Measurements from ENCODE around the gene HES4. TPM values are rescaled to one million over a fixed set of nuclear protein-coding genes. Genes with fewer than 3 reads are reported as not detected.

HES4 gene
- total and polyA plus RNA-seq, 3 experiments from 2014 or later: 0.24 to 0.62 TPM; not detected in 1

DNA sequence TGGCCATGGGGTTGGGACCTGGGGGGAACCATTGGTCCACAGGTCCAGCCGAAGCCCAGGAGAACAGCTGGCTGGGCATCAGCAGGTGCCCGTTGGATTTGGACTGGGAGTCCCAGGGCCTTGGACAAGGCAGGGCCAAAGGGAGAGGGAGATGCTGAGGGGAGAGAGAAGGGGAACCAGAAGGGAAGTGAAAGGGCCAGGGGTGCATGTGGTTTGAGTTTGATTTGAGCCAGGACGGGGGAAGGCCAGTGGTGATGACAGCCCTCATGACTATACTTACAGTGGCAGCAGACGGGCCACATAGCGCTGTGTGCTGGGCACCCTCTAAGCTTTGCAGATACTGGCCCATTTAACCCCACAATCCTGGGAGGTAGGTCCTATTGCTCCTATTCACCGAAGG is 38.8 kb upstream of the HES4 start:
- ChIA-PET CTCF (interaction anchor here (1.6 kb wide), 1 partner anchor 25 kb away, joined by 5 read pairs; no protein-coding TSS in a partner anchor), POLR2A (interaction anchor here (0.6 kb wide), 1 partner anchor 96 kb away, joined by 7 read pairs; no protein-coding TSS in a partner anchor)
- H3K27me3 Mint-ChIP-seq: peaks cover 11 to 33% of the 10 kb centered on the region in 2 donors
- Histone ChIP-seq H3K4me1 (ENCODE audit: insufficient read depth, low read length) (peaks cover 17% of the 10 kb centered on the region), H3K36me3 (ENCODE audit: insufficient read depth, low read length) (no peaks in the 10 kb centered on the region), H3K4me3 (ENCODE audit: low read length) (no peak overlapping the region), H3K27me3 (ENCODE audit: insufficient read depth, low read length, poor library complexity, severe bottlenecking) (peaks cover 12% of the 10 kb centered on the region), H3K9me3 (ENCODE audit: low read length) (no peaks in the 10 kb centered on the region), H3K27ac (ENCODE audit: low read depth, low read length) (no peak overlapping the region)
- H3K36me3 Mint-ChIP-seq: no peaks in the 10 kb centered on the region
- H3K4me3 Mint-ChIP-seq: peak overlapping the region in 3 of 7 donors; percentile 8 to 87 (median 28)
- peaks cover 6 to 20% (median 10%) of the 10 kb centered on the region in 3 donors for H3K4me1 Mint-ChIP-seq
- peaks cover 0 to 2% (median 0%) of the 10 kb centered on the region in 5 donors for H3K9me3 Mint-ChIP-seq
- no peak for DNase-seq
- H3K27ac Mint-ChIP-seq: no peak overlapping the region

DNA sequence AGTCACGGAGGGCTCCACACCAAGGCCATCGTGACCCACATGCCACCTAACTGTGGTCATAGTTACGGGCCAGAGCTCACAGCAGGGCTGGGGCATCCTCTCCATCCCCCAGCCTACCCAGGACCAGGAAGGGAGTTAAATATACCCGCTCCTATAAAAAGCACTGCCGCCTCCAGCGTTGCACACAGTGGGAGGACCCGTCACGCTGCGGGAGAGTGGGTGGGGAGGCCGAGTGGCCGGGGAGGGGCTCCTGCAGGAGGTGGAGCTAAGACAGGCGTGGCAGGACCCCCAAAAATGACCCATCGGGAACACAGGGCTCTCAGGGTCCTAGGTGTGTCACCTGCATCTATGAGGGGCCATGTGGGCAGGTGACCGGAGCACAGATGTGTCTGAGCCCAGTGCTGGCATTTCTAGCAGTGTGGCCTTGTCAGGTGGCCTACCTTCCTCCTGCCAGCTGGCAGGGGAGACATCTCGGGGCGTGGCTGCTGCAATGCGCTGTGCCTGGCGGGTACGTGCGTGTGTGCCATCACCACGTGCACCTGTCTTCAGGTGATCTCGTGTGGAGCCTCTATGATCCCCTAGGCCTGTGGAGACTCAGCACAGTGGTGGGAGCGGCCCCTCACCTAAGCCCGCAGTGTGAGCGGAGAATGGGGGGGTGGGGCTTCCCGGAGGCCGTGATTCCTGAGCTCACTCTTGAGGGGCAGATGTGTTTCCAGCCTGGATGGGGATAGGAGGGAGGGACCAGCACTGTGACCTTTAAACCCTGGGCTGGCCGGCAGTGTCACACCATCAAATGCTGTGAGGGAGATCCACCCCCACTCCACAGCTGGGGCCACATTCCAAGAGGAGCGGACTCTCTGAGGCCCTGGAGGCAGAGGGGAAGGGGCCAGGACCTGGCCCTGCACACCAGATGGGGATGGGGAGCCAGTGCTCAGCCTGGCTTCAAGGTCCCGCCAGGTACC is 37.8 kb upstream of the HES4 start:
- no peaks in the 10 kb centered on the region for H3K9me3 ChIP-seq (ENCODE audit: low read length)
- H3K27ac Mint-ChIP-seq: peak overlapping the region in 1 of 8 donors; percentile 70
- peaks cover 6 to 20% (median 10%) of the 10 kb centered on the region in 3 donors for H3K4me1 Mint-ChIP-seq
- H3K4me3 Mint-ChIP-seq: no peak overlapping the region
- ChIA-PET CTCF (interaction anchor here (1.6 kb wide), 1 partner anchor 26 kb away, joined by 5 read pairs; no protein-coding TSS in a partner anchor), POLR2A (no interaction called here)
- H3K27me3 Mint-ChIP-seq: peaks cover 12 to 33% of the 10 kb centered on the region in 2 donors
- H3K4me1 ChIP-seq (ENCODE audit: insufficient read depth, low read length): peaks cover 22% of the 10 kb centered on the region
- no peak for DNase-seq
- H3K27me3 ChIP-seq (ENCODE audit: insufficient read depth, low read length, poor library complexity, severe bottlenecking): peaks cover 13% of the 10 kb centered on the region
- no peak overlapping the region for H3K27ac ChIP-seq (ENCODE audit: low read depth, low read length)
- no peaks in the 10 kb centered on the region for H3K36me3 Mint-ChIP-seq
- no peak overlapping the region for H3K4me3 ChIP-seq (ENCODE audit: low read length)
- peaks cover 0 to 2% (median 0%) of the 10 kb centered on the region in 5 donors for H3K9me3 Mint-ChIP-seq
- no peaks in the 10 kb centered on the region for H3K36me3 ChIP-seq (ENCODE audit: insufficient read depth, low read length)

DNA sequence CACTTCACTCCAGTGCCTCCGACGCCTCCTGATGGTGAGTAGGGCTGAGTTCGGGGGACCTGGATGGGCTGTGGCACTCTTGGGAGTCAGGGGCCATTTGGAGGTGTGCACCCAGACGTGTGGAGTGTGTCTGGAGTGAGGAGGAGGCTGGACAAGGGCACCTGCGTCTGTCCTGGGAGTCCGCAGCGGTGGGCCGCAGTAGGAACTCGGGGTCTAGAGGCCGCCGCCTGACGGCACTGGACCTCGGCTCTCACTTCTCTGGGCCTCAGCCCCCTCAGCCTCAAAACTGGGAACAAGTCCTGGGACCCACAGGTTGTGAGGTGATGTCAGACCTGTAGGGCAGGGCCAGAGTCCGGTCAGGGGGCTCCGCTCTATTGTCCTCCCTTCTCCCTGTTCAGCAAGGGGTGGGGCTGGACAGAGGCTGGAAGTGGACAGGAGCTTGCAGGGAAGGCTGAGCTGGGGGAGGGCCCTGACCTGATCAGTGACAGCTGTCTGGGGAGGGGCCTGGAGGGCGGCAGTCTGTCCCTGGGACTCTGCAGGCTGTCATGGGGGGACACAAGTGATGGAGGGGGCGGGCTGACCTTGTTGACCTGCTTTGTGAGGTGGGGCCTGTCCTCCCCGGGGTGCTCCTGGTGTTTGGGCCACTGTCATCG is 35.5 kb upstream of the HES4 start:
- H3K27me3 ChIP-seq (ENCODE audit: insufficient read depth, low read length, poor library complexity, severe bottlenecking): peaks cover 24% of the 10 kb centered on the region
- H3K9me3 Mint-ChIP-seq: peaks cover 0 to 2% (median 0%) of the 10 kb centered on the region in 5 donors
- H3K36me3 ChIP-seq (ENCODE audit: insufficient read depth, low read length): no peaks in the 10 kb centered on the region
- no peaks in the 10 kb centered on the region for H3K36me3 Mint-ChIP-seq
- H3K4me3 Mint-ChIP-seq: peak overlapping the region in 3 of 7 donors; percentile 25 to 89 (median 28)
- ChIA-PET POLR2A (no interaction called here), CTCF (no interaction called here)
- no peak overlapping the region for H3K4me3 ChIP-seq (ENCODE audit: low read length)
- DNase-seq: no peak
- H3K27ac ChIP-seq (ENCODE audit: low read depth, low read length): no peak overlapping the region
- no peak overlapping the region for H3K27ac Mint-ChIP-seq
- H3K27me3 Mint-ChIP-seq: peaks cover 19 to 42% of the 10 kb centered on the region in 2 donors
- no peaks in the 10 kb centered on the region for H3K9me3 ChIP-seq (ENCODE audit: low read length)
- H3K4me1 ChIP-seq (ENCODE audit: insufficient read depth, low read length): peaks cover 25% of the 10 kb centered on the region
- H3K4me1 Mint-ChIP-seq: peaks cover 6 to 25% (median 13%) of the 10 kb centered on the region in 3 donors

DNA sequence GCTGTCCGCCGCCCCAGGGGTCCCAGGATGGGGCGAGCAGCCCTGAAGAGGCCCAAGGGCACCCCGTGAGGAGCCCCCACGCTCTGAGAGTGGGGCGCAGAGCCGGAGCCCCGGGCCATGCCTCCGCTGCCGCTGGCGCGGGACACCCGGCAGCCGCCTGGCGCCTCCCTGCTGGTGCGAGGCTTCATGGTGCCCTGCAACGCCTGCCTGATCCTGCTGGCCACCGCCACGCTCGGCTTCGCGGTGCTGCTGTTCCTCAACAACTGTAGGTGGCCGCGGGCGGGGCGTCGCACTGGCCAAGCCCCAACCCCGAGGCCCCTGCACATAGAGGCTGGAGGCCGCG is 34.5 kb upstream of the HES4 start:
- Mint-ChIP-seq H3K27me3 (peaks cover 19 to 39% of the 10 kb centered on the region in 2 donors), H3K27ac (no peak overlapping the region), H3K36me3 (no peaks in the 10 kb centered on the region), H3K9me3 (peaks cover 0 to 2% (median 0%) of the 10 kb centered on the region in 5 donors), H3K4me1 (peaks cover 2 to 17% (median 8%) of the 10 kb centered on the region in 3 donors), H3K4me3 (peak overlapping the region in 4 of 7 donors; percentile 38 to 85 (median 58))
- ChIA-PET POLR2A (interaction anchor here (0.6 kb wide), 1 partner anchor 55 kb away, joined by 3 read pairs; no protein-coding TSS in a partner anchor), CTCF (no interaction called here)
- Histone ChIP-seq H3K9me3 (ENCODE audit: low read length) (no peaks in the 10 kb centered on the region), H3K27ac (ENCODE audit: low read depth, low read length) (no peak overlapping the region), H3K4me1 (ENCODE audit: insufficient read depth, low read length) (peaks cover 15% of the 10 kb centered on the region), H3K27me3 (ENCODE audit: insufficient read depth, low read length, poor library complexity, severe bottlenecking) (peaks cover 24% of the 10 kb centered on the region), H3K36me3 (ENCODE audit: insufficient read depth, low read length) (no peaks in the 10 kb centered on the region), H3K4me3 (ENCODE audit: low read length) (no peak overlapping the region)
- DNase-seq: no peak

DNA sequence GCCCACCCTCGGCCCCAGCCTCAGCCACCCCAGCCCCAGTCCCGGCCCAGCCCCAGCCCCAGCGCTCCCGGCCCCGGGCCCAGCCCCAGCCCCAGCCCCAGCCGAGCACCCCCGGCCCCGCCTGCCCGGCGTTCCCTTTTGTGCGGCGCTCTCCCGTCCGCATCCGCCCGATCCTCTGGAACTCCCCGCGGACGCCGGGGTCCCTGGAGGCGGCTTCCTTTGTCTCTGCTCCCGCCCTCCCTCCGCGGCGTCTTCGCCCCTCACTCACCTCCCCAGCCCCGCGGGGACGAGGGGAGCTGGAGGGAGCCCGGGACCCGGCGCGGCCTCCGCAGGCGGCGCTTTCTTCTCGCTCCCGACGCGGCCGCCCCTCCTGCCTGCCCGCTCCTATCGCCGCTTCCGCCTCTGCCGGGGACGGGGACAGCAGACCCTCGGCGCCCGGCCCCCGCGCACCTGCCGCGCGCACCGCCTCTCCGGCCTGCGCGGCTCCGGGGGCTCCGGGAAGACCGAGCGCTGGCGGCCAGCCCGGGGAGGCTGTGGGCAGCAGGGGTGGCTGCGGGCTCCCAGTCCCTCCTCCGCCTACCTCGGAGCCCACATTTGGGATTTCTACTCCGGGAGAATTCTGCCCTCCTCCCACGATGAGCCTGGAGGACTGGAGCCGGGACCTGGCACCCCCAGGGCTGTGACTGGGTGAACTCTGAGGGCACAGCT is 34.0 kb upstream of the HES4 start:
- Mint-ChIP-seq H3K27me3 (peaks cover 19 to 34% of the 10 kb centered on the region in 2 donors), H3K36me3 (no peaks in the 10 kb centered on the region), H3K27ac (no peak overlapping the region), H3K9me3 (peaks cover 0 to 2% (median 0%) of the 10 kb centered on the region in 5 donors), H3K4me3 (peak overlapping the region in 2 of 7 donors; percentile 41 to 85), H3K4me1 (peaks cover 0 to 11% (median 6%) of the 10 kb centered on the region in 3 donors)
- Histone ChIP-seq H3K4me1 (ENCODE audit: insufficient read depth, low read length) (peaks cover 10% of the 10 kb centered on the region), H3K9me3 (ENCODE audit: low read length) (no peaks in the 10 kb centered on the region), H3K36me3 (ENCODE audit: insufficient read depth, low read length) (no peaks in the 10 kb centered on the region), H3K4me3 (ENCODE audit: low read length) (no peak overlapping the region), H3K27me3 (ENCODE audit: insufficient read depth, low read length, poor library complexity, severe bottlenecking) (peaks cover 22% of the 10 kb centered on the region), H3K27ac (ENCODE audit: low read depth, low read length) (no peak overlapping the region)
- no peak for DNase-seq
- ChIA-PET CTCF (interaction anchor here (0.9 to 1.9 kb wide), 2 partner anchors 20 to 30 kb away, joined by 3 to 6 read pairs; partner anchors contain the start of gene ISG15), POLR2A (interaction anchor here (0.6 kb wide), 1 partner anchor 56 kb away, joined by 3 read pairs; no protein-coding TSS in a partner anchor)

DNA sequence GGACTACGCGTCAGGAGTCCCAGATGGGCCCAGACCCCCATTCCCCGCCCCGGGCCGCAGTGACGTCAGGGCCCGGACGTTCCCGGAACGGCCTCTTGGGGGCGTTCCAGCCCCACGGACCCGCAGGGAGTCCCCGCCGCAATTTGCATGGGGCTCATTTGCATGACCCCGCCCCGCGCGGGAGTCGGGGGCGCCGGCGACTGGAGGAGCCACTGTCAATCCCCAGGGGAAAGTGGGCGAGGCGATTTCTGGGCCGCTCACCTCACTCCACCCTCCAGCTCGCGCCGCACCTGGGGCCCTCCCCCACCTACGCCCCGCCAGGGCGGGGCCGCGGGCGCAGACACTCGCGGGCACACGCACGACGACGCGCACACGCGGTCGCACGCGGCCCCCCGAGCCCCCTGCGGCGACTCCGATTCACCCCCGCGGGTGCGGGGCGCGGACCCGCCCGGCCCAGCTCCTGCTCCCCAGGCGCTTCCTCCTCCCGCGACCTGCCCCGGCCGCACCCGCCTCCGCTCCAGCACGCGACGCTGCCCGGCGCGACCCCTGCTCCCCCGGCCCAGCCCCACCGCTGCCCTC is 33.2 kb upstream of the HES4 start:
- H3K27me3 Mint-ChIP-seq: peaks cover 17 to 27% of the 10 kb centered on the region in 2 donors
- Histone ChIP-seq H3K27ac (ENCODE audit: low read depth, low read length) (no peak overlapping the region), H3K9me3 (ENCODE audit: low read length) (no peaks in the 10 kb centered on the region), H3K4me3 (ENCODE audit: low read length) (no peak overlapping the region), H3K4me1 (ENCODE audit: insufficient read depth, low read length) (peaks cover 9% of the 10 kb centered on the region), H3K36me3 (ENCODE audit: insufficient read depth, low read length) (no peaks in the 10 kb centered on the region), H3K27me3 (ENCODE audit: insufficient read depth, low read length, poor library complexity, severe bottlenecking) (peaks cover 21% of the 10 kb centered on the region)
- H3K4me3 Mint-ChIP-seq: peak overlapping the region in 4 of 7 donors; percentile 45 to 78 (median 54)
- peaks cover 0 to 2% (median 0%) of the 10 kb centered on the region in 5 donors for H3K9me3 Mint-ChIP-seq
- DNase-seq: peak; percentile 77 to 89 (median 82)
- POLR2A ChIA-PET: no interaction called here
- no peaks in the 10 kb centered on the region for H3K36me3 Mint-ChIP-seq
- peaks cover 0 to 5% (median 3%) of the 10 kb centered on the region in 3 donors for H3K4me1 Mint-ChIP-seq
- no peak overlapping the region for H3K27ac Mint-ChIP-seq
- CTCF ChIA-PET: interaction anchor here (0.9 to 1.9 kb wide), 2 partner anchors 19 to 31 kb away, joined by 3 to 6 read pairs; partner anchors contain the start of gene ISG15

DNA sequence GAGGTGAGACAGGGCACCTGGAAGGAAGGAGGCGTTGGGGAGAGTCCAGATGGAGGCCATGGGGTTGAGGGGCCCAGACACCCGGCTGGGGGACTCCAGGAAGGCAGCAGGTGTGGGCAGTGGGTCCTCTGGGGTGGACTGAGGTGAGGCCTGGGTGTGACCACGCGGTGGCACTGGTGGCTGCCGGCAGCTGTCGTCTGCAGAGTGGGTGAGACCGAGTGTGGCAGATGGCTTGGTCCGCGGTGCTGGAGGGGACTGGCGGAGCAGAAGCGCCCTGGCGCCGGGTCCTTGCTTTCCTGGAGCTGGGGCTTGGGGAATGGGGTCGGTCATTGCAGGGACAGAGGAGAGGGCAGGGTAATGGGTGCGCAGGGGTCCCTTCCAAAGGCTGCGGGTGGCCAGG is 32.5 kb upstream of the HES4 start:
- ChIA-PET POLR2A (interaction anchor here (0.6 kb wide), 1 partner anchor 37 kb away, joined by 6 read pairs; no protein-coding TSS in a partner anchor), CTCF (interaction anchor here (0.8 to 1.9 kb wide), 2 partner anchors 19 to 31 kb away, joined by 3 to 6 read pairs; partner anchors contain the start of gene ISG15)
- Mint-ChIP-seq H3K4me3 (peak overlapping the region in 5 of 7 donors; percentile 15 to 69 (median 37)), H3K27ac (peak overlapping the region in 2 of 8 donors; percentile 8 to 47), H3K4me1 (peaks cover 0 to 5% (median 3%) of the 10 kb centered on the region in 3 donors), H3K9me3 (peaks cover 0 to 2% (median 0%) of the 10 kb centered on the region in 5 donors), H3K36me3 (no peaks in the 10 kb centered on the region), H3K27me3 (peaks cover 17 to 22% of the 10 kb centered on the region in 2 donors)
- no peak for DNase-seq
- Histone ChIP-seq H3K27me3 (ENCODE audit: insufficient read depth, low read length, poor library complexity, severe bottlenecking) (peaks cover 21% of the 10 kb centered on the region), H3K9me3 (ENCODE audit: low read length) (no peaks in the 10 kb centered on the region), H3K27ac (ENCODE audit: low read depth, low read length) (no peak overlapping the region), H3K4me3 (ENCODE audit: low read length) (no peak overlapping the region), H3K36me3 (ENCODE audit: insufficient read depth, low read length) (no peaks in the 10 kb centered on the region), H3K4me1 (ENCODE audit: insufficient read depth, low read length) (peaks cover 9% of the 10 kb centered on the region)

All from CD8-positive, alpha-beta memory T cell (primary cell).